Measurements from ENCODE around the gene CSTPP1. TPM values are rescaled to one million over a fixed set of nuclear protein-coding genes. Genes with fewer than 3 reads are reported as not detected.
A peak's percentile ranks its signal among the peaks of the same experiment; 100 is the strongest.

Gene CSTPP1
- total RNA-seq, 2 experiments from 2014 or later: 16.7 to 20.4 TPM

DNA sequence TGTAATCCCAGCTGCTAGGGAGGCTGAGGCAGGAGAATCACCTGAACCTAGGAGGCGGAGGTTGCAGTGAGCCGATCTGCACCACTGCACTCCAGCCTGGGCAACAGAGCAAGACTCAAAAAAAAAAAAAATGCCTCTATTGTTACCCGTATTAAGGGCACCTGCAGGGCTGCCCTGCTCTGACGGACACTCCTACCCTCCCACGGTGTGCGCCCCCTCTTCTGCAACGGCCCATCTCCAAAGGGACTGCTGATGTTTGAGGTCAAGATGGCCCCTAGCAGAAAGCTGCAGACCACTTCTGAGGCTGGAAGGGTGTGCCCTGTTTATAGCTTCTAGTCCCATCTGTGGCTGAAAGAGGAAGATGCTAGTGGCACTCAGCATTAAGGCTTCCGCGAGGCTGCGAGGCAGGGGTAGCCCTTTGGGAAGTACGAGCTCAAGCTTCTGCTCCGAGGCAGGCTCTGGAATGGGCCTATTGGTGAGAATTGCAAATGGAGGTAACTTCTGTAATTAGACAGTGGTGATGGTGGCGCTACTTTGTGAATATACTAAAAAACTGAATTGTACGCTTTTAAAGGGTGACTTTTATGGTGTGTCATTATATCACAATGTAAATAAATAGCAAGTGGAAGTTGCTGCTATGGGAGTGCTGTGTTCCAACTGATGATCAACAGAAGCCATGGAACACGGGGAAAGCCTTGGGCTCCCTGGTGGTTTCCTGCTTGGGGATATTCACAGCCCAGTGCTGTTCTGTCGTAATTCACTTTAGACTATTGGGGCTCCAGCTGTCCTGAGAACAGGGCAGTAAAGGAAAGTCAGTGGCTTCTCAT lies 215.8 kb downstream of the CSTPP1 start:
- POLR2A ChIA-PET: interaction anchor here (0.8 kb wide), 1 partner anchor 20 kb away, joined by 3 read pairs; no protein-coding TSS in a partner anchor
- H3K27me3 Mint-ChIP-seq: no peaks in the 10 kb centered on the region
- no peaks in the 10 kb centered on the region for H3K9me3 Mint-ChIP-seq
- DNase-seq: no peak
- H3K4me3 Mint-ChIP-seq: no peak overlapping the region
- H3K27ac Mint-ChIP-seq: no peak overlapping the region
- CTCF ChIA-PET: interaction anchor here (0.6 to 2.9 kb wide), 24 partner anchors 9 to 662 kb away, joined by 3 to 23 read pairs (median 6); partner anchors contain the start of genes CSTPP1 and DDB2
- H3K4me1 Mint-ChIP-seq: peaks cover 26% of the 10 kb centered on the region
- no peaks in the 10 kb centered on the region for H3K36me3 Mint-ChIP-seq (ENCODE audit: low read depth)

DNA sequence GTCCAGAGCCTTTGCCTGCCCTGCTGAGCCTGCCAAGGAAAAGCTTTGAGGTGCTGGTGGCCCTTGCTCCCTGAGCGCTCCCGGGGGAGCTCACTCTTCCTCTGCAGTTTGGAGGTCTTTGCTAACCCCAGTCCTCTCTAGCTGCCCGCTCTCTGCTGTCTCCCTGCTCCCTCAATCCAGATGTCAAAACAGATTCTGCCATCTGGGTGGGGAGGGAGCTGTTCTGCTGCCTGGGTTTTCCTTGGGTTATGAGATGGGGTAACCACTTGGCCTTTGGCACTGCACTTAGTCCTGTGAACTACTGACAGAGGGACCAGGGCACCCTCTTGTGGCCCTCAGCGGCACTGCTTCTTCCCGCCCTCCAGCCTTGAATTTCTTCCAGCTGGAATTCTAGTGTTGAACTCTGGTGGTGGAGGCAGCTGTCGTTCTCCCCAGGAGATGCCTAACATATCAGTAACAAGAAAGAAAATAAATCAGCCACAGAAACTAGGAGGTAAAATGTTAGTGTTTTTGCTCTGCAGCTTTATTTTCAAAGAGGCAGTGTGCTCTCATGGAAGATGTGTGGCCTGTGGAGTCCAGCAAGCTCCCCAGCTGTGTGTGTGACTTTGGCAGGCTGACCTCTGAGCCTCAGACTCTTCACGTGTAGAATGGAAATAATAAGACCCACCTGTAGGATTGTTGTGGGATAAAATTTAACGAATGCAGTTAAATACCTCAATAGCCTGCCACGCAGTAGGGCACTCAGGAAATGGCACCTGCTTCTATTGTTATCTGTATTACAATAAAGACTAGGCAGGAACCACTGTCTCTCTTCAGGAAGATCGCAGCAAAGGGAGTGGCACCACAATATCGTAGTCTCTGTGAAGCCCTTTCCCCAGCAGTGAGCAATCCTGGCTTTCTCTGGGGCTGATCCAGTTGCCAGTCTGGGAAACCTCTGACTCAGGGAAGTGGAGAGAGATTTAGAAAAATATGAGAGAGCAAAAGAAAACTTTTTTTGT lies 216.7 kb downstream of the CSTPP1 start:
- no peaks in the 10 kb centered on the region for H3K36me3 Mint-ChIP-seq (ENCODE audit: low read depth)
- H3K9me3 Mint-ChIP-seq: no peaks in the 10 kb centered on the region
- CTCF ChIA-PET: interaction anchor here (0.6 to 2.9 kb wide), 32 partner anchors 8 to 675 kb away, joined by 3 to 23 read pairs (median 4); partner anchors contain the start of genes CSTPP1 and DDB2
- POLR2A ChIA-PET: interaction anchor here (0.8 kb wide), 1 partner anchor 20 kb away, joined by 3 read pairs; no protein-coding TSS in a partner anchor
- H3K27ac Mint-ChIP-seq: no peak overlapping the region
- H3K4me3 Mint-ChIP-seq: no peak overlapping the region
- DNase-seq: peak; percentile 57
- peaks cover 26% of the 10 kb centered on the region for H3K4me1 Mint-ChIP-seq
- no peaks in the 10 kb centered on the region for H3K27me3 Mint-ChIP-seq

DNA sequence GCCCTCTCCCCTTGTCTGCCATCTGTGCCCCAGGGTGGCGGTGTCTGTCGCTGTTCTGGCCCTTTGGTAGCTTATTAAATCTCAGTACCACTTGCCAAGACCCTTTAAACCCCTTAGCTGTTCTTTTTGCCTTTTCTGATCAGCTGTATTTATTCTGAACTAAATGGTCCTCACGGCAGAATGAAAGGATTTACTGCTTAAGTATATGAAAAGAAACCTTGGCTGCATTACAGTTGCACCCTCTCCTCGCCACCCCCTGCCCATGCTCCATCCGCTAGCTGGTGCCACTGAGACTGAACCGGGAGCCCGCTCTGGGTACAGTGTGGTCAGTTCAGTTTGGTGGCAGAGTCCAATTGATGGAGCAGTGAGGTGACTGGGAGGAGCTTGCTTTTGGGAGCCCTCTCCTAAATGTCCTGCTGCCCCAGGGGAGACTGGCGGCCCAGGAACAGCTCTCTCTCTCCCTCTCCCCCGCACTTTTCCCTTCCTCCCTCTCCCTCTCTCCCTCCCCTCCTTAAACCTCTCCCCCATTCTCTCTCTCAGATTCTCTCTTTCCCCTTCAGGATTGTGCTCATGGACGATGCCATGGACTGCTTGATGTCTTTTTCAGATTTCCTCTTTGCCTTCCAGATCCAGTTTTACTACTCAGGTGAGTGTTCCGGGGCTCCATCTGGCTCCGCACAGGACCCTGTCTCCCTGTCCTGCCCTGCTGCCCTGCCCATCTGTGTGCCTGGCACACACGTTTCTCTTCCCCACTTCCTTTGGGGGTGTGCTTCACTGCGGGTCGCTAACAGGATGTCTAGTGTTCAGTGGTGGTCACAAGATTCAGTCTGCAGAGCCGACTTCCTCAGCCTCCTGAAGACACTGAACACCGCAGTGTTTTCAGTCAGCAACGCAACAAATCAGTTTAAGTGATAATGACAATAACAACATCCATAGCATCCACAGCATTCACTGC lies 218.3 kb downstream of the CSTPP1 start:
- CTCF ChIA-PET: interaction anchor here (0.5 to 2.9 kb wide), 13 partner anchors 10 to 311 kb away, joined by 3 to 12 read pairs (median 3); no protein-coding TSS in a partner anchor
- peak; percentile 45 for DNase-seq
- H3K4me1 Mint-ChIP-seq: peaks cover 26% of the 10 kb centered on the region

DNA sequence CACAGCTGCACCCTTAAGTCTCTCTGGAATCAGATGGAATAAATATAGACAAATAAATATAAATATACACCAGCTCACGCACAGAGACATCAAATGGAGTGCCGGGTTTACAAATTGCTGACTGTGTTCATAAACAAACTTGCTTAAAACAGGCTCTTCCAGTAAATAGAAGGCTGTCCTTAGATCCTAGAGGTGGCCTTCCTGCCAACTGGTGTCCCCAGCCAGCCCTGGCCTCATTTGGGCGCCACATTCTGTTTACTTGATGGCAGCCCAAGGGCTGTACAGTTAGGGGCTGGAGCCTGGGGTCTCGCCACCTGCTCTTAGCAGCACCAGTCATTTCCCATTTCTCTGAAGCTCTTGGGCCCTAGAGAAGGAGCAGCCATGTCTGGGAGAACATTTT lies 219.3 kb downstream of the CSTPP1 start:
- peaks cover 26% of the 10 kb centered on the region for H3K4me1 Mint-ChIP-seq
- CTCF ChIA-PET: interaction anchor here (1.2 to 1.9 kb wide), 4 partner anchors 16 to 270 kb away, joined by 3 to 6 read pairs (median 4); no protein-coding TSS in a partner anchor
- H3K9me3 Mint-ChIP-seq: no peaks in the 10 kb centered on the region
- no peaks in the 10 kb centered on the region for H3K27me3 Mint-ChIP-seq
- POLR2A ChIA-PET: no interaction called here
- H3K36me3 Mint-ChIP-seq (ENCODE audit: low read depth): peaks cover 3% of the 10 kb centered on the region
- no peak for DNase-seq
- no peak overlapping the region for H3K4me3 Mint-ChIP-seq
- no peak overlapping the region for H3K27ac Mint-ChIP-seq

More for the DNA sequence above, 218.3 kb downstream of the CSTPP1 start:
- Mint-ChIP-seq H3K9me3 (no peaks in the 10 kb centered on the region), H3K27ac (peak overlapping the region; percentile 19), H3K36me3 (ENCODE audit: low read depth) (peaks cover 3% of the 10 kb centered on the region), H3K27me3 (no peaks in the 10 kb centered on the region), H3K4me3 (peak overlapping the region; percentile 5)
- POLR2A ChIA-PET: interaction anchor here (1.0 to 1.4 kb wide), 4 partner anchors 8 to 219 kb away, joined by 3 to 6 read pairs (median 4); partner anchors contain the start of gene CSTPP1

DNA sequence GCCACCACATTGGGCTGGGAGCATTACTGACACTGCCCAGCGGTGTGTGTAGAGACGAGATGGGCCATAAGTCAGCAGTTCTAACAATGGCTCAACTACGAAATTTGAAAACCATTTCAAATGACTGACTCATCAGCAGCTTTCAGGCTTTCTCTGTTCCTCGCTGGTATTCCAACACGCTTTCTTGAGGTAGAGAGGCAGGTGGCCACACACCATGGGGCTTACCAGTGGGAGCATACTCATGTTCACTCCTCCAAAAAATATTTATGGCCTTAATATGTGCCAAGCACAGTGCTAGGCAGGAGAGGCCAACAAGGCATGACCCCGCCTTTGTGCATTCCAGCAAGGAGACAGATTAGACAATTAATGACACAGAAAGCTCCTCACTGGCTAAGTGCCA lies 219.8 kb downstream of the CSTPP1 start:
- Mint-ChIP-seq H3K27me3 (no peaks in the 10 kb centered on the region), H3K4me3 (no peak overlapping the region), H3K9me3 (no peaks in the 10 kb centered on the region), H3K4me1 (peaks cover 26% of the 10 kb centered on the region), H3K36me3 (ENCODE audit: low read depth) (peaks cover 3% of the 10 kb centered on the region), H3K27ac (no peak overlapping the region)
- POLR2A ChIA-PET: no interaction called here
- CTCF ChIA-PET: interaction anchor here (1.9 kb wide), 1 partner anchor 270 kb away, joined by 4 read pairs; no protein-coding TSS in a partner anchor
- DNase-seq: no peak

DNA sequence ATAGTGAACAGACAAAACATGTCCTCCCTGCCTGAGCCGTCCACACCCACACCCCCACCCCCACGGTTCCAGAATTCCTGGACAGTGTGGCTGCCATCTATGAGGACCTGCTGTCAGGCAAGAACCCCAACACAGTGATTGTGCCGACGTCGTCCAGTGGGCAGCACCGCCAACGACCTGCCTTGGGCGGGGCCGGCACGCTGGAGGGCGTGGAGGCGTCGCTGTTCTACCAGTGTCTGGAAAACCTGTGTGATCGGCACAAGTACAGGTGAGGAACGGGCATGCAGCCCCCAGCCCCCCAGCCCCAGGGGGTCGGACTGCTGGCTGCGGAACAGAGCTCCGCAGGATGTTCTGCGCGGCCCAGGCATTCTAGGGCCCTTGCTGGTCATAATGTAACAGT lies 220.4 kb downstream of the CSTPP1 start:
- Mint-ChIP-seq H3K27ac (no peak overlapping the region), H3K4me1 (peaks cover 26% of the 10 kb centered on the region), H3K36me3 (ENCODE audit: low read depth) (peaks cover 3% of the 10 kb centered on the region), H3K4me3 (no peak overlapping the region), H3K27me3 (no peaks in the 10 kb centered on the region), H3K9me3 (no peaks in the 10 kb centered on the region)
- CTCF ChIA-PET: no interaction called here
- DNase-seq: no peak
- POLR2A ChIA-PET: no interaction called here

DNA sequence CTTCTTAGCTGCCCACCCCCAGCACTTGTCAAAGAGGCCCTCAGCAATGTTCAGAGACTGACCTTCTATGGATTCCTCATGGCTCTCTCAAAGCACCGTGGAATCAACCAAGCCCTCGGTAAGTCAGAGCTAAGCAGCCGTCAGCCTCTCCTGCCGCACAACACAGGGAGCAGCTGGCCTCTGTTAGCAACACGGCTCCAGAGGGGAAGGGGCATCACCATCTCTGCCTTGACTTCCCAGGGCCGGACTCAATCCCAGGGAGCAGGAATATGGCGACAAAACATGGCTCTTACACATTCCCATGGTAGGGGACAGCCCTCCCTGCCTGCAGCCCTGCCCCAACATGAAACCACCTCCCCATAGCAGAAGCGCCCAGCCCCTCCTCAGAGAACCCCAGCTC lies 221.2 kb downstream of the CSTPP1 start:
- POLR2A ChIA-PET: interaction anchor here (1.0 kb wide), 1 partner anchor 300 kb away, joined by 3 read pairs; no protein-coding TSS in a partner anchor
- H3K27me3 Mint-ChIP-seq: no peaks in the 10 kb centered on the region
- H3K4me1 Mint-ChIP-seq: peaks cover 26% of the 10 kb centered on the region
- peaks cover 3% of the 10 kb centered on the region for H3K36me3 Mint-ChIP-seq (ENCODE audit: low read depth)
- no peak overlapping the region for H3K4me3 Mint-ChIP-seq
- no peaks in the 10 kb centered on the region for H3K9me3 Mint-ChIP-seq
- DNase-seq: no peak
- CTCF ChIA-PET: interaction anchor here (0.6 kb wide), 2 partner anchors 207 to 516 kb away, joined by 4 to 6 read pairs; no protein-coding TSS in a partner anchor
- no peak overlapping the region for H3K27ac Mint-ChIP-seq

DNA sequence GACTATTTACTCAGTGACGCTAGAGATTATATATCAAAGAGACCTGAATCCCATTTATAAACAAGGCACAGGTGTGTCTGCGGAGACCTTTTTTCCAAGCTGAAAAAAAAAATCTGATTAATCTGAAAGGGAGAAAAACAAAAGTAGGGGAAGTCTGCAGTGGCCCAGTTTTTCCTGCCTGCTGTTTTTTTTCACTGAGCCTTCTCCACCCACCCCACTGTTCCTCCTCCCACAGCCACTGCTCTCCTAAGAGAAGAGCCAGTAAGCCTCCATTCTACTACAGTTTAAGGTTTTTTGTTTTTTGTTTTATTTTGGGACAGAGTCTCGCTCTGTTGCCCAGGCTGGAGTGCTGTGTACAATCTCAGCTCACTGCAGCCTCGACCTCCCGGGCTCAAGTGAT lies 221.7 kb downstream of the CSTPP1 start:
- no peak overlapping the region for H3K4me3 Mint-ChIP-seq
- peaks cover 24% of the 10 kb centered on the region for H3K4me1 Mint-ChIP-seq
- POLR2A ChIA-PET: interaction anchor here (1.0 kb wide), 1 partner anchor 300 kb away, joined by 3 read pairs; no protein-coding TSS in a partner anchor
- no peaks in the 10 kb centered on the region for H3K27me3 Mint-ChIP-seq
- DNase-seq: no peak
- no peaks in the 10 kb centered on the region for H3K9me3 Mint-ChIP-seq
- no peak overlapping the region for H3K27ac Mint-ChIP-seq
- peaks cover 3% of the 10 kb centered on the region for H3K36me3 Mint-ChIP-seq (ENCODE audit: low read depth)
- CTCF ChIA-PET: interaction anchor here (0.6 kb wide), 2 partner anchors 207 to 516 kb away, joined by 4 to 6 read pairs; no protein-coding TSS in a partner anchor

DNA sequence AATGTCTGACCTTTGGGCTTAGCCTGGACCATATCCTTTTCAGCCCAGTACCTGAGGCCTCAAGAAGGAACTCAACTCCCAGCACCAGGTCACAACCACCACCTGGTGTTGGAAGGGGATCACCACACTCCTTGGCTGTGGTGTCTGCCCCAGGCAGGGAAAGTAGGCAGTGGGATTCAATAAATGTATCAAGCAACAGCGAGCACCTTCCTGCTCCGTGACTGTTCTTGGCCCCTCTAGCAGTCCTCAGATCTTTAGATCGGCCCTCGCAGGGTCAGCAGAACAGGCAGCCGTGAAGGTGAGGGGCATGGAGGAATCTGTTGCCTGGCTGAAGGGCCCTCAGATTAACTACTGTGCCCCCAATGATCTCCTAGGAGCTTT lies 224.2 kb downstream of the CSTPP1 start:
- Mint-ChIP-seq H3K4me3 (no peak overlapping the region), H3K27me3 (no peaks in the 10 kb centered on the region), H3K27ac (no peak overlapping the region), H3K9me3 (no peaks in the 10 kb centered on the region), H3K36me3 (ENCODE audit: low read depth) (peaks cover 15% of the 10 kb centered on the region), H3K4me1 (peaks cover 1% of the 10 kb centered on the region)
- ChIA-PET CTCF (interaction anchor here (0.6 to 3.0 kb wide), 5 partner anchors 8 to 269 kb away, joined by 3 to 12 read pairs (median 4); partner anchors contain the start of gene DDB2), POLR2A (interaction anchor here (1.0 kb wide), 1 partner anchor 11 kb away, joined by 3 read pairs; no protein-coding TSS in a partner anchor)
- DNase-seq: no peak

DNA sequence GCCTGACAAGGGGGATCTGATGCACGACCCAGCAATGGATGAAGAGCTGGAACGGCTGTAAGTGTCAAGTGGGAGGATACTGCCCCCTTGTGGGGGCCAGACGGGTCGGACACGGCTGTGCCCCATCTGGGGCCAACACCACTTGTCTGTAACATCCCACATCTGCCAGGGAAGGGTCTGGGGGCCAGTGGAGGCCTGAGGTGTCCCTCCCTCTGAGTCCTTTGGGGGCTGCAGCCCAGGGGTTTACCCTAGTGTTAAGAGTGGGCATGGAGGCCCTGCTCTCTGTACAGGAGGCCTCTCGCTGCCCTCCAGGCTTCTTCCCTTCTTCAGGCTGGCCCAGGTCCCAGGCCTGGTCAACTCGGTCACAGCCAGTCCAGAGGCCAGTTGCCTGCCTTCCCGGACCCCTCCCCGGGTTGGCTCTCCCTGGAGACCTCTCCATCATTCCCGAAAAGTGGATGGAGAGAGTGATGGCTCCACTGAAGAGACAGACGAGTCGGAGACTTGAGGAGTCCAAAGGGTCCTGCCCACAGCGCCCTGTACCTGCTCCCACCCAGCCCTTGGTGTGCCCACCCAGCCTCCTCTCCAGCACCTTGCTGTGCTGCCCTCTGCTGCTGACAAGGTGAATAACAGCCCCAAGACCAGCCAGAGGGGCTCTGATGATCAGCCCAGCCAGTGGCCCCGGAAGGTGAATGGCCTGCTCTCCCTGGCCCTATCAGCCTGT lies 224.7 kb downstream of the CSTPP1 start:
- CTCF ChIA-PET: interaction anchor here (0.6 to 3.0 kb wide), 11 partner anchors 8 to 270 kb away, joined by 3 to 12 read pairs (median 4); partner anchors contain the start of gene DDB2
- H3K27ac Mint-ChIP-seq: no peak overlapping the region
- POLR2A ChIA-PET: interaction anchor here (1.0 kb wide), 1 partner anchor 11 kb away, joined by 3 read pairs; no protein-coding TSS in a partner anchor
- H3K4me1 Mint-ChIP-seq: peaks cover 1% of the 10 kb centered on the region
- H3K27me3 Mint-ChIP-seq: no peaks in the 10 kb centered on the region
- no peaks in the 10 kb centered on the region for H3K9me3 Mint-ChIP-seq
- DNase-seq: peak; percentile 64
- no peak overlapping the region for H3K4me3 Mint-ChIP-seq
- H3K36me3 Mint-ChIP-seq (ENCODE audit: low read depth): peaks cover 19% of the 10 kb centered on the region

DNA sequence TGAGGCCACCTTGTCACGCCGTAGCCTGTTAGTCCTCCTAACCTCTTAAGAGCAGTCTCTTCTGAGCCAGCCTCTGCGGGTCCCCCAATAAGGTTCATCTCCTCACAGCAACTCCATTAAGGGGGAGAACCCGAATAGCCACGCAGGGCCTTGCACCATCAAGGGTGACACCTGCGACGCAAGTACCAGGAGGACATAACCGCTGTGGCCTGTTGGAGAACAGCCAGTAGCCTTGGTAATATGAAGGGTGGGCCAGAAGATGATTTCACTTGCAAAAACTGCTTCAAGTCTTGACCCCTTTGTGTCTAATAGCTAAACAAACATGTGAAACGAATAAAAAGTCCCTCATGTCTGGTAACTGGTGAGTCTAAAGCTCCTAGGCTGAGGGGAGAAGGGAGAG lies 225.3 kb downstream of the CSTPP1 start:
- H3K36me3 Mint-ChIP-seq (ENCODE audit: low read depth): peaks cover 23% of the 10 kb centered on the region
- H3K4me1 Mint-ChIP-seq: no peaks in the 10 kb centered on the region
- POLR2A ChIA-PET: interaction anchor here (1.3 to 1.8 kb wide), 2 partner anchors 14 to 53 kb away, joined by 5 to 6 read pairs; partner anchors contain the start of genes ARFGAP2 and DDB2
- no peak overlapping the region for H3K27ac Mint-ChIP-seq
- no peaks in the 10 kb centered on the region for H3K9me3 Mint-ChIP-seq
- CTCF ChIA-PET: interaction anchor here (0.9 to 3.0 kb wide), 8 partner anchors 9 to 278 kb away, joined by 3 to 12 read pairs (median 4); no protein-coding TSS in a partner anchor
- no peak for DNase-seq
- H3K4me3 Mint-ChIP-seq: no peak overlapping the region
- no peaks in the 10 kb centered on the region for H3K27me3 Mint-ChIP-seq

Measured in activated CD4-positive, alpha-beta memory T cell treated with anti-CD3 and anti-CD28 coated beads, Interleukin-2, amount 10 ng/mL, durations not matched to agents 7 days and 5 days (primary cell).